Effector memory CD4-positive, alpha-beta T cell (primary cell): ENCODE data around the gene BRF1.

Source experiments
- DNase-seq, 3 donors: peaks; one replicate each; pipeline ENCODE4 v3.0.0-alpha.2; 2020
- H3K27ac ChIP-seq: 2 replicates; pipeline ENCODE4 v1.7.0; 2013; ENCODE audit warnings: mild to moderate bottlenecking, low read length, moderate library complexity; ENCODE audit not compliant: insufficient read depth, poor library complexity, severe bottlenecking
- H3K27me3 ChIP-seq: replicated peaks from 2 replicates; pipeline ENCODE4 v1.7.0; 2013; ENCODE audit warnings: mild to moderate bottlenecking, low read length; ENCODE audit not compliant: insufficient read depth, control insufficient read depth, poor library complexity, severe bottlenecking
- H3K36me3 ChIP-seq: 2 replicates; pipeline ENCODE4 v1.7.0; 2013; ENCODE audit warnings: mild to moderate bottlenecking, low read length, moderate library complexity; ENCODE audit not compliant: control insufficient read depth, insufficient read depth
- H3K4me1 ChIP-seq: 2 replicates; pipeline ENCODE4 v1.7.0; 2013; ENCODE audit warnings: low read length, mild to moderate bottlenecking; ENCODE audit not compliant: control insufficient read depth, insufficient read depth, poor library complexity, severe bottlenecking
- H3K4me3 ChIP-seq: 2 replicates; pipeline ENCODE4 v1.7.0; 2013; ENCODE audit warnings: low read length, low read depth, mild to moderate bottlenecking; ENCODE audit not compliant: insufficient read depth, poor library complexity, severe bottlenecking
- H3K9me3 ChIP-seq: 2 replicates; pipeline ENCODE4 v1.7.0; 2013; ENCODE audit warnings: mild to moderate bottlenecking, low read length, moderate library complexity; ENCODE audit not compliant: control insufficient read depth

Gene BRF1

DNA sequence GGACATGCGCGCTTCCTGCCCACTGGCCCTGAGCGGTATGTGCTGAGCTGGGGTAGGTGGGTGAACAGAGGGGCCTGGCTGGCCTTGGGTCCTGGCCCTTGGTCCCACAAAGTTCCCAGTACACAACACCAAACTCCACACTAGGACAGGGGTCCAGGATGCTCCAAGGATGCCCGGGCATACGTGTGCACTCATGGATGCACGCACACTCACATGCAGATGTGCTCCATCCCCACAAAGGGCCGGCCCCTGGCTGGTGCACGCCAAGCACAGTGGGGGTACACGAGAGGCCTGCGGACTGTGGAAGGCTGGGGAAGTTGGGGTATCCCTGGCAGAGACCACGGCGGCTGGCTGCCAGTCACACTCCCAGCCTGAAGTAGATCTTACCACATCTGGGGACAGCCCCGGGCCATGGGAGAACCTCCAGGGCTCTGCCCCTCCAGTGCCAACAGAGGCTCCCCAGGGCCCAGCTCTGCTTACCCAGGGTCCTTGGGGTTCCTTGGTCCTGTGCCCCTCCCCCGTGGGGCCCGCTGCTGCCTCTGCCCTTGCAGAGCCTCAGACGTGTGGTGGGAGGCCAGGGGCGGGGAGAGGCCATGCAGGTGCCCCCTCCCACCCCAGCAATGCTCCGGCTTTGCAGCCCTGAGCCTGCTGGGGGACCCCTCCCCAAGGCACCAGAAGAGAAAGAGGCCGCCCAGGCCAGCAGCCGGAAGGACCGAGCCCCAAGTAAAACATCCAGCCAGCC, 95.7 kb downstream of the BRF1 start:
- no peak overlapping the region for H3K4me3 ChIP-seq

GRCh38 chr14:105204206-105204930, 96.4 kb downstream of the BRF1 start:
- Histone ChIP-seq H3K27me3 (no peaks in the 10 kb centered on the region), H3K9me3 (no peaks in the 10 kb centered on the region), H3K4me3 (no peak overlapping the region), H3K27ac (no peak overlapping the region), H3K36me3 (no peaks in the 10 kb centered on the region), H3K4me1 (peaks cover 16% of the 10 kb centered on the region)
- no peak for DNase-seq

More for the DNA sequence above, 95.7 kb downstream of the BRF1 start:
- H3K9me3 ChIP-seq: no peaks in the 10 kb centered on the region
- H3K27me3 ChIP-seq: no peaks in the 10 kb centered on the region
- DNase-seq: no peak
- H3K27ac ChIP-seq: no peak overlapping the region
- H3K4me1 ChIP-seq: peaks cover 16% of the 10 kb centered on the region
- no peaks in the 10 kb centered on the region for H3K36me3 ChIP-seq

DNA sequence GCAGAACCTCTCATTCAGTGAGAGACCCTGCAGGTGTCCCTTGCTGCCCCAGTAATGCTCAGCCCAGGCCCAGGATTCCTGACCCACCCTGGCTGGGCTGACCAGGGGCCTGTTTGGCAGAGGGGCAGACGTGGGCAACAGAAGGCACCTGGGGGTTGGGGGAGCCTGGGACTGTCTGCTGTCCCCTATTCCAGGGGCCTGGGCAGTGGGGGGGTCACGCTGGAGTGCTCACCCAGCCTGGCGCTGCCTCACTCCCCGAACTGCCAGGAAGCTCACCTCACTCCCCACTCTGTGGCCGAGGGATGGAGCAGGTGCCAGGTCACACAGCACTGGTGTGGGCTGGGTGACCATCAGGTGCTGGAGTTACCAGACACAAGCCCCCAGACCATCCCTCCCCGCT, 97.1 kb downstream of the BRF1 start:
- H3K27ac ChIP-seq: no peak overlapping the region
- H3K36me3 ChIP-seq: no peaks in the 10 kb centered on the region
- H3K9me3 ChIP-seq: no peaks in the 10 kb centered on the region
- no peak overlapping the region for H3K4me3 ChIP-seq
- peaks cover 16% of the 10 kb centered on the region for H3K4me1 ChIP-seq
- no peak for DNase-seq
- H3K27me3 ChIP-seq: no peaks in the 10 kb centered on the region

DNA sequence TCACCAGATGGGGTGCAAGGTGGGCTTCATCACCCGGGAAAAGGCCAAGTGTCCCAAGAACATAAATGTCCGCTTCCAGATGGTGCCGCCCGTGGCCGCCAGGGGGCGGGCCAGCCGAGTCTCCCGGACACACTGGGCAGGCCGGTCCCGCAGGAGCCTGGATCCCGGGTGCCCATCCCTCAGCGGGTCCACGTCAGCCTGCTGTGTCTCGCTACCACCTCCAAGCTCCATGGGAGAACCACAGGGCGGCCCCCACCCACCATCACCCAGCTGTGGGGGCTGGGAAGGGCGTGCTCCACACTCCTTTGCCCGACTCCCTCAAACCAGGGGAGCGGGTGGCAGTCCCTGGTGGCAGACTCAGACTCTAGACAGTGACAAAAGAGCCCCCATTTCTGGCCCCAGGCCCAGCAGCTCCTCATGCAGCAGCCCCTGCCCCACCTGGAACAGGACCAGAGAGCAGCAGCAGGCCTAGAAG, 97.7 kb downstream of the BRF1 start:
- H3K9me3 ChIP-seq: no peaks in the 10 kb centered on the region
- peak; percentile 24 to 51 (median 29) for DNase-seq
- H3K4me1 ChIP-seq: peaks cover 16% of the 10 kb centered on the region
- peaks cover 2% of the 10 kb centered on the region for H3K27me3 ChIP-seq
- no peak overlapping the region for H3K27ac ChIP-seq
- H3K4me3 ChIP-seq: no peak overlapping the region
- H3K36me3 ChIP-seq: no peaks in the 10 kb centered on the region

DNA sequence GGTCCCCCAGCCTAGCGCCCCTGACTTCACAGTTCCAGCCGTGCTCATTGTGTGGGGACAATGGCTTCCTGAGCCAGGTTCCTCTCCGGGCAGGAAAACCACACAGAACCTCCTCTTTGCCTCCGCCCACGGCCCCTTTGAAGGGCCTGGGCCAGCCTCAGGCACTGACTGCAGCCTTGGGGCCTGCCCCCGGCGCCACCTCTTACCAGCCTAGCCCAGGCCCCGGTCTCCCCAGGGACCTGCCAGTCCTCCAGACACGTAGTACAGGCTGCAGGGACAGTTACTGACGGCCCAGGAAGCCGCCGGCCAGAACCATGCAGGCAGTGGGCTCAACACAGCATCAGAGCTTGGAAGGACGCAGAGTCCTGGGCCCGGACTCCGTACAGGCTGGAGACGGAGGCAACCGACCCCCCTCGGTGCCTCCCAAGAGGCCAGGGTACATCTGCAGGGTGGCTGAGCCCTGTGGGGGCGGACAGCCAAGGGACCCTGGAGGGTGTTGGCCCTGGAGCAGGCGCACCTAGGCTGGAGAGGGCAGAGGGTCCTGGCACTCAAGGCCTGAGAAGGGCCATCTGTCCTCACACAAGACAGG, 98.8 kb downstream of the BRF1 start:
- H3K4me1 ChIP-seq: peaks cover 22% of the 10 kb centered on the region
- no peak overlapping the region for H3K27ac ChIP-seq
- H3K27me3 ChIP-seq: peaks cover 5% of the 10 kb centered on the region
- no peak for DNase-seq
- H3K9me3 ChIP-seq: no peaks in the 10 kb centered on the region
- no peak overlapping the region for H3K4me3 ChIP-seq
- H3K36me3 ChIP-seq: no peaks in the 10 kb centered on the region

- peaks cover 29% of the 10 kb centered on the region for H3K4me1 ChIP-seq
- no peaks in the 10 kb centered on the region for H3K36me3 ChIP-seq
- no peak overlapping the region for H3K27ac ChIP-seq
- no peak overlapping the region for H3K4me3 ChIP-seq
- H3K27me3 ChIP-seq: peaks cover 10% of the 10 kb centered on the region
- H3K9me3 ChIP-seq: no peaks in the 10 kb centered on the region
- DNase-seq: no peak
Observed at GRCh38 chr14:105201156-105201924, 99.5 kb downstream of the BRF1 start.

DNA sequence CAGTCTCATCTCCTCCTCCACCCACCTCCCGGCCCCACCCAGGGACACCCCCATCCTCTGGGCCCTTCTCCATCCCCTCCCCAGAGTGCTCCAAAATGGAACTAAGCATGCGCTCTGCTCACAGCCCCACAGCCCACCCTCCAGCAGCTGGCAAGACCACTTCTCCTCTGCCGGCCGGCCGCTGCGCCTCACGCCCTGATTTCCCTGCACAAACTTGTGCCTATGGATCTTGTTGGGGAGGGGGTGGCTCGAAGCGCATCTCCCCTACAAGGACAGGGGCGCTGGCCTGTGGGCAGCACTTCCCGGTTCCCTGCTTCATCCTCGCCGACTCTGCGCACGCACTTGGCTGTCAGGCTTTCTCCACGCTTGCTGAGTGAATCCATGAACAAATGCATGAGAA, 100.2 kb downstream of the BRF1 start:
- peaks cover 17% of the 10 kb centered on the region for H3K27me3 ChIP-seq
- no peaks in the 10 kb centered on the region for H3K36me3 ChIP-seq
- H3K27ac ChIP-seq: no peak overlapping the region
- no peaks in the 10 kb centered on the region for H3K9me3 ChIP-seq
- peaks cover 36% of the 10 kb centered on the region for H3K4me1 ChIP-seq
- no peak for DNase-seq
- H3K4me3 ChIP-seq: no peak overlapping the region

GRCh38 chr14:105200074-105200473, 100.7 kb downstream of the BRF1 start:
- Histone ChIP-seq H3K36me3 (no peaks in the 10 kb centered on the region), H3K27ac (no peak overlapping the region), H3K27me3 (peaks cover 21% of the 10 kb centered on the region), H3K4me1 (peaks cover 40% of the 10 kb centered on the region), H3K4me3 (no peak overlapping the region), H3K9me3 (no peaks in the 10 kb centered on the region)
- DNase-seq: no peak

- Histone ChIP-seq H3K27me3 (peaks cover 21% of the 10 kb centered on the region), H3K9me3 (no peaks in the 10 kb centered on the region), H3K36me3 (no peaks in the 10 kb centered on the region), H3K4me3 (no peak overlapping the region), H3K4me1 (peaks cover 47% of the 10 kb centered on the region), H3K27ac (no peak overlapping the region)
- no peak for DNase-seq
Observed at GRCh38 chr14:105199093-105199492, 101.7 kb downstream of the BRF1 start.
